Uterus (tissue), 4 donors: ENCODE results near the gene KLHL40. TPM values are rescaled to one million over a fixed set of nuclear protein-coding genes. Genes with fewer than 3 reads are reported as not detected.

Experiments used
- DNase-seq, 2 donors: peaks; one replicate each; pipeline ENCODE4 v3.0.0-alpha.2; 2019 to 2020
- H3K27ac ChIP-seq, 2 donors: fragments of 200-600 bp; sonication (generic); 1 replicate in 1 of 2; 2 replicates in 1 of 2; pipeline ENCODE4 v1.5.1; 2016 to 2018
- H3K27me3 ChIP-seq, 2 donors: fragments of 200-600 bp; sonication (generic); one replicate each; pipeline ENCODE4 v1.5.1; 2018 to 2019; ENCODE audit warnings: control low read depth in 1 of 2
- H3K36me3 ChIP-seq, 2 donors: fragments of 200-600 bp; sonication (generic); one replicate each; pipeline ENCODE4 v1.5.1; 2019; ENCODE audit warnings: control low read depth in 1 of 2
- H3K4me1 ChIP-seq, 2 donors: fragments of 200-600 bp; sonication (generic); one replicate each; pipeline ENCODE4 v1.5.1; 2018 to 2019; ENCODE audit warnings: control low read depth in 1 of 2
- H3K4me3 ChIP-seq, 2 donors: fragments of 200-600 bp; sonication (generic); 1 replicate in 1 of 2; 2 replicates in 1 of 2; pipeline ENCODE4 v1.5.1; 2018 to 2019; ENCODE audit warnings: mild to moderate bottlenecking in 1 of 2
- H3K9me3 ChIP-seq, 2 donors: fragments of 200-600 bp; sonication (generic); one replicate each; pipeline ENCODE4 v1.5.1; 2019; ENCODE audit warnings: control low read depth in 1 of 2
- POLR2A ChIP-seq, 2 donors: fragments of 450-650 bp; IDR thresholded peaks; one replicate each; pipeline ENCODE4 v1.6.1; 2016; ENCODE audit warnings: antibody characterized with exemption in 2 of 2, mild to moderate bottlenecking in 1 of 2, moderate library complexity in 1 of 2
- intact Hi-C: fragments of 100-400 bp; cut with DNase I; formaldehyde crosslinking; loops from one replicate; pipeline ENCODE4 v1.15.1; 2023; ENCODE audit warnings: low total_unique reads
- total RNA-seq, 4 donors: library from RNA; depleted of rRNA in 3 of 4; stranded (reverse); fragments of >200 nt in 3 of 4; gene quantifications; one replicate each; pipeline versions ENCODE4 v1.1.0 to v1.2.4, GENCODE V29; 2014 to 2023
- TF ChIP-seq, protein P1 (sequence below), 4 experiments: fragments of 200-600 bp in 2 of 4; fragments of 450-650 bp in 2 of 4; sonication (generic) in 2 of 4; IDR thresholded peaks; one replicate each; pipeline ENCODE4 v1.5.1; 2016 to 2019; ENCODE audit warnings: antibody characterized with exemption in 4 of 4, mild to moderate bottlenecking in 2 of 4, moderate library complexity in 1 of 4
- donor health status: DM: yes; HTN: yes; CAD: no.

The KLHL40 gene
- total RNA-seq, 4 donors from 2014 or later = not detected

DNA sequence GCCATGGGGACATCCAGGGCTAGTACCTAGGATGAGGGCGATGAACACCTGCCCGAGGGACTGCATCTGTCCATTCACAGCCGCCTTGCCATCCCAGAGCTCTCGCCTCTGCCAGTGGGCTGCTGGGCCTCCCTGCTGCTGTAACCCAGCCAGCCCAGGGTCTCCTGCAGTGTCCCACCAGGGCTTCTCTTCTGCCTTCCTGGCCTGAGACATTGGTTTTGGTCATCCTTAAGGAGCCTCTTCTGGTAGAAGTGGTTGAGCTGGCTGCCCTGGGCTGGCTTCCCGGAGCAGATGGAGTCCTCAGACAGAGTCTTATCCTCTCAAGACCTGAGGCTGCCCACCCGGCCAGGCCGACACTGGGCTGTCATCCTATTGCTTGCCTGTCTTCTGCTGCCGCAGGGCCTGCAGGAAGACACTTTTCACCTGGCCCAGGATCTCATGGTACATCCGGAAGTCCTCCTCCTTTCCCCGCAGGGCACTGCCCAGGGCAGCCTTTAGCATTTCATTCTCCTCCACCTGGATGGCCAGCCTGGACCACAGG is 23.3 kb downstream of the KLHL40 start:
- DNase-seq = peak in 1 of 2 donors; percentile 9
- intact Hi-C loops = no loop called here

DNA sequence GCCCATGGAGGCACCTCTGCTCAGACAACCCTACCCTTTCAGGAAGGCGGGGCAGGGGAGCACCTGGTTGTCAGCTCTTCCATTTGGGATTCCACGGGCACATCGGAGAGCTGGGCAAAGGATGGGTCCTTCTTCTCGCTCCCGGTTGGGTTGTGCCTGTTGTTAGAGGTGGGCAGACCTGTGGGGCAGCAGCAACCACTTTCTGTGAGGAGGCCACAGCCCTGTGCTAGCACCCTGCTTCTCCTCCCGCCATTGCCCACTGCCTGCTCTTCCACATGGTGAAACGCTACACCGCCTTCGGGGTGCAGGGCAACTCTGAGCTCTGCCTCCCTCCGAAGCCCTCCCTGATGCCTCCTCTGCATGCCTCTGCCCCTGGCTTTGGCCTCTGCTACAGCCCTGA is 24.3 kb downstream of the KLHL40 start:
- Histone ChIP-seq H3K36me3 (no peaks in the 10 kb centered on the region), H3K4me1 (no peaks in the 10 kb centered on the region), H3K27me3 (no peaks in the 10 kb centered on the region), H3K9me3 (no peaks in the 10 kb centered on the region), H3K4me3 (no peak overlapping the region), H3K27ac (no peak overlapping the region)
- intact Hi-C loops = no loop called here
- TF ChIP-seq, protein P1, sequence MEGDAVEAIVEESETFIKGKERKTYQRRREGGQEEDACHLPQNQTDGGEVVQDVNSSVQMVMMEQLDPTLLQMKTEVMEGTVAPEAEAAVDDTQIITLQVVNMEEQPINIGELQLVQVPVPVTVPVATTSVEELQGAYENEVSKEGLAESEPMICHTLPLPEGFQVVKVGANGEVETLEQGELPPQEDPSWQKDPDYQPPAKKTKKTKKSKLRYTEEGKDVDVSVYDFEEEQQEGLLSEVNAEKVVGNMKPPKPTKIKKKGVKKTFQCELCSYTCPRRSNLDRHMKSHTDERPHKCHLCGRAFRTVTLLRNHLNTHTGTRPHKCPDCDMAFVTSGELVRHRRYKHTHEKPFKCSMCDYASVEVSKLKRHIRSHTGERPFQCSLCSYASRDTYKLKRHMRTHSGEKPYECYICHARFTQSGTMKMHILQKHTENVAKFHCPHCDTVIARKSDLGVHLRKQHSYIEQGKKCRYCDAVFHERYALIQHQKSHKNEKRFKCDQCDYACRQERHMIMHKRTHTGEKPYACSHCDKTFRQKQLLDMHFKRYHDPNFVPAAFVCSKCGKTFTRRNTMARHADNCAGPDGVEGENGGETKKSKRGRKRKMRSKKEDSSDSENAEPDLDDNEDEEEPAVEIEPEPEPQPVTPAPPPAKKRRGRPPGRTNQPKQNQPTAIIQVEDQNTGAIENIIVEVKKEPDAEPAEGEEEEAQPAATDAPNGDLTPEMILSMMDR (IDR thresholded peaks at IDR 0.05) = no peak
- TF ChIP-seq POLR2A (IDR thresholded peaks at IDR 0.05) = no peak
- peak in 1 of 2 donors; percentile 5 for DNase-seq

More for the DNA sequence above, 23.3 kb downstream of the KLHL40 start:
- Histone ChIP-seq H3K27me3 (no peaks in the 10 kb centered on the region), H3K36me3 (no peaks in the 10 kb centered on the region), H3K27ac (no peak overlapping the region), H3K4me3 (no peak overlapping the region), H3K4me1 (no peaks in the 10 kb centered on the region), H3K9me3 (no peaks in the 10 kb centered on the region)
- TF ChIP-seq, protein P1 (IDR thresholded peaks at IDR 0.05) = no peak
- TF ChIP-seq POLR2A (IDR thresholded peaks at IDR 0.05) = no peak

DNA sequence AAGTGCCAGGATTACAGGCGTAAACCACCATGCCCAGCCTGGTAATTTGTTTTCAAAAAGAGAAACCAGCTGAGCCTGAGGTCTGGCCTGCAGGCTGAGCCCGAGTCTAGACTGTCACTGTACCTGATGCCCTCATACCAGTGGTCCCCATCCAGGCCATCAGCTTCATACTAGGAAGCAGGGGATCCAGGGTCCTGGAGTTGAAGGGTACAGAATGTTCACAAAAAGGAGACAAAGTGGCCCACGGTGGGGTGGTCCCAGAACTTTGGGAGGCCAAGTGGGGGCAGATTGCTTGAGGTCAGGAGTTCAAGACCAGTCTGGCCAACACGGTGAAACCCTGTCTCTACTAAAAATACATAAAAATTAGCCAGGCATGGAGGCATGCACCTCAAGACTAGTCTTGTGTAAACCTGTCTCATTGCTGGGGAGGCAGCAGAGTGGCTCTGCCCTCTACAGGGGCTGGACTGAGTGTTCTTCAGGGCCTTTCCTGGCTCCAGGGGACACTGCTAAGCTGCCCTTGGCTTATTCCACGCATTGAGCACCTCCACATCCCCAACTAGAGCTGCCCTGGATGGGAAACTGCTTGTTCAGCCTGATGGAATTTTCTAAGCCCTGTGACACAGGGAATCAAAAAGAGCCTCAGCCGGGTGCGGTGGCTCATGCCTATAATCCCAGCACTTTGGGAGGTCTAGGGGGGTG is 25.1 kb downstream of the KLHL40 start:
- DNase-seq = no peak

DNA sequence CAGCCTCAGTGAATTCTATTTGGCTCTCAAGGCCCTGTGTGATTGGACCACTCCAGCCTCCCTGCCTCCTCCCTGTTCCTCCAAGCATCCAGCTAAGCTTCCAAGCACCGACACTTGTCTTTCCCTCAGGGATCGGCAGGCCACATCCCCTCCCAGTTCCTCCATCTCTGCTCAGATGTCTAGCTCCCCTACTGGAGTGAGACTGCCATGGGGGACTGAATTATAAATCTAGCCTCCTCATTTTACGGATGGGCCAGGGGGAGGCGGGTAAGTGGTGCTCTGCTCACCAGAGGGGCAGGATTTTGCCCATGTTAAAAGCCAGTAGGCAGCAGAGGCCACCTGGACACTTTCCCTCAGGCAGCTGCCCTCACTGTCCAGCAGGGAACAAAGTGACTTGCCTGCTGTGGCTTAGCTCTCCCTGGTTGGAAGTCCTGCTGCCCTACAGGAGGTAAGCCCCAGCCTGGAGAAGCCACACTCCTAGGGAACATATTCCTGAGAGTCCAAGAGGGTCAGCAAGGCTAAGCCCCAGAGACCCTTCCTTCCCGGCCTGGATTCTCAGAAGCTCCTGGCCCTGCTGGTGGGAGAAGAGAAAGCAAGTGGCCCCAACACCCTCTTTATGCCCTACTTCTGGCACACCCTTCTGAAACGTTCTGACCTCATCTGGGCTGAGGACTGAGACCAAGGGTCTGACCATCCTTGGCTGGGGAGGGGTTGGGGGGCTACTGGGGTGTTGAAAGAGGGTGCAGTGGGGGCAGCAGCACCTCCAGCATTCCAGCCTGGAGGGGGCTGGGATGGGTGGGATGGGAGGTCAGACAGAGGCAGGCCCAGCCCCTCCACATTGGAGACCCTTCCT is 26.4 kb downstream of the KLHL40 start:
- TF ChIP-seq, protein P1 (IDR thresholded peaks at IDR 0.05) = no peak
- TF ChIP-seq POLR2A (IDR thresholded peaks at IDR 0.05) = no peak

More for the DNA sequence above, 25.1 kb downstream of the KLHL40 start:
- no peaks in the 10 kb centered on the region for H3K36me3 ChIP-seq
- no peaks in the 10 kb centered on the region for H3K4me1 ChIP-seq
- no peak overlapping the region for H3K4me3 ChIP-seq
- no peak overlapping the region for H3K27ac ChIP-seq
- H3K27me3 ChIP-seq = no peaks in the 10 kb centered on the region
- TF ChIP-seq POLR2A (IDR thresholded peaks at IDR 0.05) = no peak
- TF ChIP-seq, protein P1 (IDR thresholded peaks at IDR 0.05) = no peak
- intact Hi-C loops = no loop called here
- H3K9me3 ChIP-seq = no peaks in the 10 kb centered on the region

DNA sequence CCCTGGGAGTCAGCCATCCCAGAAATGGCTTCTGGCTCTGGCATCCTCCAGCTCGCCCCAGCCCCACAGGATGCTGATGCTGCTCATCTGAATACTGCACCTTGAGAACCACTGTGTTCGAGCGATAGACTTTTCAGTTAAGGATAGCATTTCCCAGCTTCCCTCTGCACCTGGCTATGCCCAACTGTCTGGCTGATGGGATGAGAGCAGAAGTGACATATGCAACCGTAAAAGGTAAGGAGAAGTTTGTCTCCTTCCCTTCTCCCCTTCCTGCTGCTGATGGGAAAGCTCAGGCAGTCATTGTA is 27.0 kb downstream of the KLHL40 start:
- Histone ChIP-seq H3K36me3 (no peaks in the 10 kb centered on the region), H3K27ac (no peak overlapping the region), H3K27me3 (no peaks in the 10 kb centered on the region), H3K4me3 (no peak overlapping the region), H3K4me1 (no peaks in the 10 kb centered on the region), H3K9me3 (no peaks in the 10 kb centered on the region)
- intact Hi-C loops = no loop called here
- peak in 1 of 2 donors; percentile 0 for DNase-seq
- TF ChIP-seq POLR2A (IDR thresholded peaks at IDR 0.05) = no peak
- TF ChIP-seq, protein P1 (IDR thresholded peaks at IDR 0.05) = no peak

More for the DNA sequence above, 26.4 kb downstream of the KLHL40 start:
- Histone ChIP-seq H3K36me3 (no peaks in the 10 kb centered on the region), H3K9me3 (no peaks in the 10 kb centered on the region), H3K27ac (no peak overlapping the region), H3K4me1 (no peaks in the 10 kb centered on the region), H3K4me3 (no peak overlapping the region), H3K27me3 (no peaks in the 10 kb centered on the region)
- intact Hi-C loops = no loop called here
- peak in 1 of 2 donors; percentile 9 for DNase-seq
